GM10248 (cell line): ENCODE results near the gene ACBD4.

Experiments
- CTCF ChIA-PET: fragments of 300-600 bp; sonication (Branson Sonifier 250); formaldehyde crosslinking; extraction: SDS; loops from one replicate; lab custom pipeline; 2021; ENCODE audit warnings: antibody characterized with exemption; lab: Yijun Ruan, JAX
- POLR2A ChIA-PET: fragments of 350-650 bp; sonication (Branson Sonifier 250); formaldehyde crosslinking; extraction: SDS; loops from one replicate; lab custom pipeline; 2020; ENCODE audit warnings: antibody characterized with exemption; lab: Yijun Ruan, JAX
- DNase-seq: peaks from one replicate; pipeline ENCODE4 v3.0.0; 2012; ENCODE audit errors: extremely low spot score
- TF ChIP-seq, protein P1 (sequence below): IDR thresholded peaks from 2 replicates; pipeline ENCODE4 v1.5.1; 2012; ENCODE audit warnings: mild to moderate bottlenecking, low read depth; ENCODE audit errors: extremely low read depth, missing control alignments, control extremely low read depth

ACBD4 gene

DNA sequence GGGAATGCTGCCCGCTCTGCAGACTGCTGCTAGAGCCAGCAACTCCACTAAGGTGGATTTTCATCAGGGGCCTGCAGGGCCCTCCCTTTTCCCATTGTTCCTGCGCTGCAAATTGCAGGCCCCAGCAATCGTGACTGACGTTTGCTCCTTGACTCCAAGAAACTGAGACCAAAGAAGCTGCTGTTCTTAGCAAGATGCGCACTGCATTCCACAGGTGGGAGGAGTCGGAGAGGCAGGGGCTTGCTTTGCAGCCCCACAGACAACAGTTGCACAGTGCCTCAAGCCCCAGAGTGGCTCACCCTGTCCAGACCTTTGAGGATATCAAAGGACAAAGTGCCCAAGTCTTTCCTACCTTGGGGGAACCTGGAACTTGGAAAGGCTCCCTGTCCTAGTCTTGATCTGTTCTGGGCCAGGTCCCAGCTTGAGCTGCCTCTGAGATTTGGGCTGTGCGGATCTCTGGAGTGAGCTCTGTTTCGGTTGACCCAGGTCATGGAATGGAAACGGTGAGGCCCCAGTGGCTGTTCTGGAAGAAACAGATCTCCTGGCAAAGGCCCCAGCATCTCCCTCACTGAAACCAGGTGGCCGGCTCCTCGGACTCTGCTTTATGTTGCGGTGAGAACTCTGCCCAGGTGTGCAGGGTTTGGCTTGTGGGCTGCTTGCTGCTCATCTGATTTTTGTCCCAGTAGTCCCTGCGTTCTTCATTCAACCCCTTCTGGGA, 28.0 kb upstream of the ACBD4 start:
- CTCF ChIA-PET: interaction anchor here (3.3 kb wide), 1 partner anchor 8 kb away, joined by 17 read pairs; no protein-coding TSS in a partner anchor
- no peak for DNase-seq
- POLR2A ChIA-PET: interaction anchor here (2.1 kb wide), 1 partner anchor 41 kb away, joined by 5 read pairs; the partner anchor contains the start of gene HEXIM1
- TF ChIP-seq, protein P1, sequence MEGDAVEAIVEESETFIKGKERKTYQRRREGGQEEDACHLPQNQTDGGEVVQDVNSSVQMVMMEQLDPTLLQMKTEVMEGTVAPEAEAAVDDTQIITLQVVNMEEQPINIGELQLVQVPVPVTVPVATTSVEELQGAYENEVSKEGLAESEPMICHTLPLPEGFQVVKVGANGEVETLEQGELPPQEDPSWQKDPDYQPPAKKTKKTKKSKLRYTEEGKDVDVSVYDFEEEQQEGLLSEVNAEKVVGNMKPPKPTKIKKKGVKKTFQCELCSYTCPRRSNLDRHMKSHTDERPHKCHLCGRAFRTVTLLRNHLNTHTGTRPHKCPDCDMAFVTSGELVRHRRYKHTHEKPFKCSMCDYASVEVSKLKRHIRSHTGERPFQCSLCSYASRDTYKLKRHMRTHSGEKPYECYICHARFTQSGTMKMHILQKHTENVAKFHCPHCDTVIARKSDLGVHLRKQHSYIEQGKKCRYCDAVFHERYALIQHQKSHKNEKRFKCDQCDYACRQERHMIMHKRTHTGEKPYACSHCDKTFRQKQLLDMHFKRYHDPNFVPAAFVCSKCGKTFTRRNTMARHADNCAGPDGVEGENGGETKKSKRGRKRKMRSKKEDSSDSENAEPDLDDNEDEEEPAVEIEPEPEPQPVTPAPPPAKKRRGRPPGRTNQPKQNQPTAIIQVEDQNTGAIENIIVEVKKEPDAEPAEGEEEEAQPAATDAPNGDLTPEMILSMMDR: no peak

DNA sequence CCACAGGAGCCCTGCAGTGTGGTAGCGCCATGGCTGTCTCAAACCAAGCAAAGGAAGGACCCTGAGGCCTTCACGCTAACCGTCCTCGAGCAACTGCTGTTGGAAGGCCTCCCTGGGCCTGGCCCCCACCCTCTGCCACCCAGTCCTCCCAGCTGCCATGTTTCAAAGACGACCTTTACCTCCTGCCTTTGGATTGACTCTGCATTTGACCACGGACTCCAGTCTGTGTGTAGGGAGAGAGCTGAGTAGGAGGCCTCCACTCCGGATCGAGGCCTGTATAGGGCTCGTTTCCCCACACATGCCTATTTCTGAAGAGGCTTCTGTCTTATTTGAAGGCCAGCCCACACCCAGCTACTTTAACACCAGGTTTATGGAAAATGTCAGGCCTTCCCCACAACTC, 27.4 kb upstream of the ACBD4 start:
- ChIA-PET POLR2A (interaction anchor here (2.1 kb wide), 1 partner anchor 41 kb away, joined by 5 read pairs; the partner anchor contains the start of gene HEXIM1), CTCF (interaction anchor here (1.6 to 3.3 kb wide), 2 partner anchors 9 to 27 kb away, joined by 5 to 17 read pairs; partner anchors contain the start of gene ACBD4)
- TF ChIP-seq, protein P1: no peak
- DNase-seq: no peak

DNA sequence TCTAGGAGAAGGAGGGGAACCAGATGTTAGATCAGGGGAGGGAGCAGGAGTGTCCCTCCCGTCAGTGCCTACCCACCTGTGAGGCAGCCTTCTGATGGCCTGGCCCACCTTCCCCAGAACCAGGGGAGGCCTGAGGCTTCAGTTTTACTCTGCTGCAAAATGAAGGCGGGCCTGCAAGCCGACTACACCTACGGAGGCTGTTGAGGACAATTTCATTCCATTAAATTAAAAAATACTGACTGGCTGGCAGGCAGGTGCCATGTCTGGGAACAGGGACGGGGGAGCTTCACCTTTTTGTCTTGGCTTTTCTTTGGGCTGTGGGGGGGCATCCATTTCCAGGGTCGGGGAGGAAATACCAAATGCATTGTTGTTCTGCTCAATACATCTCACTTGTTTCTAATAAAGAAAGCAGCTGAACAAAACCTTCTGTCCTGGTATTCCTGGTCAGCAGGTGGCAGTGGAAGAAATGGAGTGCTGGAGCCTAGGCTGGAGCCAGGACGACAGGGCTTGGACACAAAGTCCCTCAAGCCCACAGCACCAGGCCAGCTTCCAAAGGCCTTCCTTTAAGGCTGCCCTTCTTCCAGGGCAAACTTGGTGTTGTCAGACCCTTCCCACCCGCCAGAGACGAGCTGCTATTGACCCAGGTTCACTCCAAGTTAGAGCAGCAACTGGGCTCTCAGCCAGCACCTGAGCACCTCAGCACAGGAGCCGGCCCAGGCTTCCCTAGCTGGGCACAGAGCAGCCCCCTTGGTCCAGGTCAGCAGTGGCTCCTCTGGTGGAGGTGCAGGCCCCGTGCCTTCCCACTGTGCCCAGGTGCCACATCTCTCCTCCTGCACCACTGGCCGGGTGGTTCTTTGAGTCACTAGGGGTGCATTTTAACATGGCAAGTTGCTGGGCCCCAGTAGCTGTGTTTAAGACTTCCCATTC, 26.6 kb upstream of the ACBD4 start:
- CTCF ChIA-PET: interaction anchor here (1.6 to 3.3 kb wide), 2 partner anchors 10 to 26 kb away, joined by 5 to 17 read pairs; partner anchors contain the start of gene ACBD4
- POLR2A ChIA-PET: interaction anchor here (2.1 kb wide), 1 partner anchor 40 kb away, joined by 5 read pairs; the partner anchor contains the start of gene HEXIM1
- TF ChIP-seq, protein P1: no peak
- DNase-seq: no peak

DNA sequence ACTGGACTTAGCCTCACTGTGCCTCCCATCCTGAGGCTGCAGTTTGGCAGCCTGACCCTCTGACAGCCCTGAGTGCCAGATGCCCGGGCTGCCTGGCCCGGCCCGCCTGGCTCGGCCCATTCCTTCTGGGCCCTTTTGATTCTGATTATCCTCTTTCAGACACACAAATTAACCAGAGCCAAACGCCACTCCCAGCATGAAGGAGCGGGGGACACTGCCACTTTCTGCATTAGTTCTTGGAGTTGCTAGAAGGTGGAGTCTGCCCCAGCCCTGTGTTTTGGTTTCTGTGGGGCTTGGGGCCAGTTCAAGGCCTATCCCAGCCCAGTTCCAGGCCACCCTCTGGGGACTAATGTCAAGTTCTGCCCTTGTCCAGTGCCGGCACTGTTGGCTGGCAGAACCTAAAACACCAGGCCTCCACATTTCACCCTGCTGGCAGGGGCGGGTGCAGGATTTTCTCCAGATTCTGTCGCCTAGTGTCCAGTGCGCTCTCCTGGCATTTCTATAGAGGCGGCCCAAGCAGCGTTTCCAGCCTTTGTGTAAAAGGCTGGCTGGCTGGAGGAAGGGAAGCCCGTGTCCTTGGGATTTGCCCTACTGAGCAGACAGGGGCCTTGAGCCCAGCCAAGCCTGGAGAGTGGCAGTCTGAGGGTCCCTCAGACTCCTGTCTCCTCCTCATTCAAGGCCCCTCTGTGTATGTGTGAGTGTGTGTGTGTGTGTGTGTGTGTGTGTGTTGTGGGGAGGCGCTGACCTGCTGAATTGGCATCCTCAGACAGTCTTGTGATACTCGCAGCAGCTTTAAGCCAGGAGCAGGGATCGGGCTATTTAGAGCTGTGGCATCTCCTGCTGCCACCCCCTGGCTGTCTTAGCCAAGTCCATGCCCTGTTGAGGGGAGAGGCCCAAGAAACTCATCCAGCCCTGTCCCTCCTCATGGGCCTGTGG, 24.5 kb upstream of the ACBD4 start:
- POLR2A ChIA-PET: no interaction called here
- DNase-seq: no peak
- TF ChIP-seq, protein P1: no peak
- CTCF ChIA-PET: interaction anchor here (1.5 to 1.9 kb wide), 3 partner anchors 11 to 24 kb away, joined by 3 to 9 read pairs (median 7); partner anchors contain the start of gene ACBD4

DNA sequence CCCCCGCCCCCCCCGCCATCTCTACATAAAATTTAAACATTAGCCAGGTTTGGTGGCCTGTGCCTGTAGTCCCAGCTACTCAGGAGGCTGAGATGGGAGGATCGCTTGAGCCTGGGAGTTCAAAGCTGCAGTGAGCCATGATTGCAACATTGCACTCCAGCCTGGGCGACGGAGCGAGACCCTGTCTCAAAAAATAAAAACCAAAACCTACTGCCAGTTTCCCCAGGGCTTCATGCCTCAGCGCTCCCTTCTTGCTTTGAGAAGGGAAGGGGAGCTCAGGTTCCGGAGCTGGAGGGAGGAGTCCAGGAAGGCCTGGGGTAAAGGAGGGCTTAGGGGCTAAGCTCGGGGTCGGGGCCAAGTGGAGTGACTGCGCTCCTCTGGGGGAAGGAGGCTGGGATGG, 23.6 kb upstream of the ACBD4 start:
- TF ChIP-seq, protein P1: no peak
- no peak for DNase-seq
- POLR2A ChIA-PET: no interaction called here
- CTCF ChIA-PET: interaction anchor here (1.2 to 1.9 kb wide), 5 partner anchors 8 to 192 kb away, joined by 3 to 9 read pairs (median 5); partner anchors contain the start of gene ACBD4
